NCI-H2107 (cell line): ENCODE data around the gene AVEN.
"Not testable (repeated sequence)": the region's sequence is repeated elsewhere in the genome, so short reads cannot be mapped to it uniquely, and the experiment has no call there.

Experiments used
- DNase-seq: peaks from one replicate; lab custom pipeline; 2025; lab: John Stamatoyannopoulos, UW

Gene AVEN, protein sequence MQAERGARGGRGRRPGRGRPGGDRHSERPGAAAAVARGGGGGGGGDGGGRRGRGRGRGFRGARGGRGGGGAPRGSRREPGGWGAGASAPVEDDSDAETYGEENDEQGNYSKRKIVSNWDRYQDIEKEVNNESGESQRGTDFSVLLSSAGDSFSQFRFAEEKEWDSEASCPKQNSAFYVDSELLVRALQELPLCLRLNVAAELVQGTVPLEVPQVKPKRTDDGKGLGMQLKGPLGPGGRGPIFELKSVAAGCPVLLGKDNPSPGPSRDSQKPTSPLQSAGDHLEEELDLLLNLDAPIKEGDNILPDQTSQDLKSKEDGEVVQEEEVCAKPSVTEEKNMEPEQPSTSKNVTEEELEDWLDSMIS

DNA sequence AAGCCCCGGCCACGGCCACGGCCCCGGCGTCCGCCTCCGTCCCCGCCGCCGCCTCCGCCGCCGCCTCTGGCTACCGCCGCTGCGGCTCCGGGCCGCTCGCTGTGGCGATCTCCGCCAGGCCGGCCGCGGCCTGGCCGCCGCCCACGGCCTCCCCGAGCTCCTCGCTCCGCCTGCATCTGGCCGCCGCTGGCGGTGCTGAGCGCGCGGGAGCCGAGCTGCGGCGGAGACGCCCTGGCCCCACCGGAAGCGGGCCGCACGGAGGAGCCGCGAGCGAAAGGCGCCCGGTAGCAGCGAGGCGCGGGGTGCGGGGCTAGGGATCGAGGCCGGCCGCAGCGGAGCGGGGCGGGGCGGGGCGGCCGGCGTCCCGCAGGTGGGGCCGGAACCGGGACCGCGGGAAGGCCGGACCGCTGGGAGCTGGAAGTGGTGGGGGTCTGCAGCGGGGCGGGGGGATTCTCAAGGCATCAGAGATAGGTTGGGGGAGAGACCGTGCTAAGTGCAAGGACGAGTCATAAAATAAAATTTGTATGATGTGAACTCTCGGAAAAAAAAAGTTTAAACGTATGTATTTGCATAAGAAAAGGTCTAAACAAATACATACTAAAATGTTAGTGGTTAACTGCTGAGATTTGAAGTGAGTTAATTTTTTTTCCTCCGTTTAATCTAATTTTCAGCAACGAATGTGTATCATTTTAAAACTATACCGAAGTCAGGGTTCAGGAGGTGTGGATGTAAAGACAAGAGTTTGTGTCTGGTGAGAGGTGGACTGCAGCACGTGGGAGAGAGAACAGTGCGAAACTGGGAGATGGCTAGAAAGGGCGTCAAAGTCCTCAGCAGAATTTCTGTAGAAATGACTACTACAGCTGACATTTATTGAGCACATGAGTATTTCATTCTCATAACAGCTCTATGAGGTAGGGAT lies at the start of gene AVEN:
TSS of gene AVEN (minus strand) at position 334 of the 919 bp plus-strand sequence. CDS start at position 176, 158 bp downstream.
- no peak for DNase-seq

DNA sequence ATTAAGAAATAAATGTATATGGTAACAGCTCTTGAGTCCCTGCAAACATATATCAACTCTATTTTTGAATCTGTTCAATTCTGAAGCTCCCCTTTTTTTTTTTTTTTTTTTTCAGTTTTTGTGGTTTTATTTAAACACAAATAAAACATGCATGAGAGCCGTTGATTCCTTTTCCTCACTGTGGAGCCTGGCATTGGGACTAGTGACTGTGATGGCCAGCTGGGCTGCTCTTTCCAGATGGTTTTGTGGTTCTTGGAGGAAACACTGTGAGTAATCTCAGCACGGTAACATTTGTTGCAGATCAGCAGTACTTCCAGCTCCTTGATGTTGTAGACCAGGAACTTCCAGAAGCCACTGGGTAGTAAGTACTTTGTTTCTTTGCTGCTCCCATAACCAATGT lies 46.7 kb upstream of the AVEN start:
- no peak for DNase-seq

DNA sequence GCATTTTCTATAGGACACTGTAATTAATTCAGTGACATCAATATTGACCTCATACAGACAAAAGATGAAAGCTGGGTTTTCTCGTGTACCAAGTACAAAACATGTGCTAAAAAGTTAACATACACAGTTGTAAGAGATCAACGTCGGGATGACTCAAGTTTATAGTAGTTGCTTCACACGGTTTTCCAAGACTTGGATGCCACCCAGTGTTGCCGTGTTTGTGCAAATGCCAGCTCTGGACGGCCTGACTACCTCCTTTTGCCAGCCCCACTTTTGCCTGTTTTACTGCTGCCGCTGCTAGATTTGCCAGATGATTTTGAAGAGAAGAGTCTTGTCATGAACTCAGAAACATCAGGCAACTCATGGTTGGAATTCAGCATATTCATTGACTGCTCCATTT lies 45.1 kb upstream of the AVEN start:
- DNase-seq = no peak

DNA sequence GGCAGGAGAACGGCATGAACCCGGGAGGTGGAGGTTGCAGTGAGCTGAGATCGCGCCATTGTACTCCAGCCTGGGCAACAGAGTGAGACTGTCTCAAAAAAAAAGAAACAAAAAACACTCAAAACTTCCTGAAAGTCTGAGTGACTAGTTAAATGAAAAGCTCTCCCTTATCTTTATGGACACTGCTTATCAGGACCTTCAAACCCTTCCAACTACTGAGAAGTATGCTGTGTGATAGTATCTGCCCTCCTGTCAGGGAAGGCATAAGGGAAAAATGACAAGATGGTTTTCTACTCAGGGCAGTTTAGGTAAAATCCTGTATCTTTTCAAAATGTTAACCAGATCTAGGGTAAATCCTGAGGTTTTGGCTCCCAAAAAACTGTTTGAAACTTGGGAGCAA lies 40.9 kb upstream of the AVEN start:
- no peak for DNase-seq

DNA sequence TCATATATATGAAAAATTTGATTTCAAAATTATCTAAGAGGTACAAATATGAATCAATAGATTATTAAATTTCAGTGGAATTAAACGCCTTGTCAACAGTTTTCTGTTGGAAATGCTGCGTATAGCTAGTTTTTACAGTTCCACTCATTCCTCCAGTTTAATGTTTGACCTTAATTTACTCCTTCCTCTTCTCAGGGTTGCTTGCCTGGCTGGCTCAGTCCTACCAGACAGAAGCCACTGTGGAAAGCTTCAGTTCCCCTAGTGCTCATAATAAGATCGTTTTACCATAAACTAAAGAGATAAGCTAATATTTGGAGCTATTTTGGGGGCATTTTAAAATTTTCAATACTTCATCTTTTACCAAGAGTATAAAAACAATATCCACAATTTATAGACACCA lies 39.9 kb upstream of the AVEN start:
- DNase-seq = no peak

DNA sequence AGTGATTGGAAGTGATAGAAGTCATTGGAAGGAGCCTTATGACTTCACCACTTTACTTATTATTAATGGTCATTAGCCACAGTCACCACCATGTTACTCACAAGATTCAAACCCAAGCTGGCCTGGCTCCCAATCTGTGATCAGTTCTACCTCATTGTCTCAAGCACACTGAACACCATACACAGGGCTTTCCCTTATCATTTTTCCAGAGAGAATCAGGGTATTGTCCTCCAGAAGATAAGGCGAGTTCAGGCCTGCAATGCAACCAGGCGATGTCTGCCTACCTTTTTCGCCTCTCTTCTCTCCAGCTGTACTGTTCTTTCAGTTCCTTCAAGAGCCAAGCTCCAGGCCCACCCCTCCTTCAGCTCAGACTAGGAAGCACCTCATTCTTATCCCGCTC lies 37.8 kb upstream of the AVEN start:
- no peak for DNase-seq

DNA sequence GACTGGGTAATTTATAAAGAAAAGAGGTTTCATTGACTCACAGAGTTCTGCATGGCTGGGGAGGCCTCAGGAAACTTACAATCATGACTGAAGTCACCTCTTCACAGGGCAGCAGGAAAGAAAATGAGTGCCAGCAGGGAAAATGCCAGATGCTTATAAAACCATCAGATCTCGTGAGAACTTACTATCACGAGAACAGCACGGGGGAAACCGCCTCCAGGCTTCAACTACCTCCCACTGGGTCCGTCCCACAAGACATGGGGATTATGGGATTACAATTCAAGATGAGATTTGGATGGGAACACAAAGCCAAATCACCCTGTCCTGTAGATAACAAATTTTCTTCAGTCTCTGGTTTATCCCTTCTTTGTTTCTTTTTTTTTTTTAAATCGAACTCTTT lies 31.0 kb upstream of the AVEN start:
- no peak for DNase-seq

DNA sequence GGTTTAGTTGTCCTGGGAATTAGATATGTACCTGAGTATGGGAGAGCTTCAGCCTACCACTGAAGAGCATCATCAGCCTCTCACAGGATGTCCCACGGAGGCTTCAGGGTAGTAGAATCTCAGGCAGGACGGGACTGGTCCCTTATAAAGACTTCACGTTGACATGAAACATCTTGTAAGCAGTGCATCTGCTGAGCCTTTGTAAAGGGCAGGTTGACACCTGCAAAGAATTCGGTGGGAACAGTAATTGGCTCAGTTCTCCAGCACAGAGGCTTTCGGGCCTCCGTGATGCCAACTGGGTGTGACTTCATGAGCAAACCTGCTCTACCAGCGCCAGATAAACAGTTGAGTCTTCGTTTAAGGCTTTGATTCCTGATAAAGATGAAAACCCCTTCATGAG lies 26.9 kb upstream of the AVEN start:
- DNase-seq = no peak

DNA sequence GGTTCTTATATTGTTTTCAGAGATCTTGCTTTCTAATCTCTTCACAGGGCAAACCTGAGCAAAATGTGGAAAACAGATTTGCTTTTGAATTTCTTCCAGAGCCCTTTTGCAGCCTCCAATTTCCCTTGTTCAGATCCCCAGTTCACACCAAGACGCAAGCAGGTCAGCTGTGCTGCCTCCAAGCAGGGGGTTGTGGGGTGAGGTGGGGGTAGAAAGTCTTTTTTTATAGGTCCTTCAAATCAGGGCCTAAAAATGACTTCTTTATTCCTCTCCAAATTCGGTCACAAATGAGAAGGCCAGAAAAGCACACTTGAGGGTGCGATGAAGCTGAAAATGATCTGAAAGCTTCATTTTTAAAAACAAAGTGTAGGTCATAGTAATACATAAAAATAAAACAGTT lies 26.3 kb upstream of the AVEN start:
- DNase-seq = no peak

DNA sequence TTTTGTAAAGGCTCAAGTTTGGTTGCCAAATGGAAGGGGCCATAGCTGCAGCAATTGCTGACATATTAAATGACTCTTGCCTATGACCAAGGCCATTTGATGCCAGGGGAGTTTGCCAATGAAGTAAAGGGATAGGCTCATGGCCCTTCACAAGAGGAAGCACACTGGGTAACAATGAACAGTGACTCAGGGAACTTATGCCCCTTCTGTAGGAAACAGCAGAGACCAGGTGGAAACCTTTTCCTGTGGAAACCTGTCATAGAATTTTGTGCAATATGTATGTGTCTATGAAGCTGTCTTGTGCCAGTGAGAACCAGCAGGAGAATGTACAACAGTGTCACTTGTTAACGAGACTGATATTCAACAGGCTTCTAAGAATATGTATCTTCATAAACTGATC lies 25.4 kb upstream of the AVEN start:
- no peak for DNase-seq

DNA sequence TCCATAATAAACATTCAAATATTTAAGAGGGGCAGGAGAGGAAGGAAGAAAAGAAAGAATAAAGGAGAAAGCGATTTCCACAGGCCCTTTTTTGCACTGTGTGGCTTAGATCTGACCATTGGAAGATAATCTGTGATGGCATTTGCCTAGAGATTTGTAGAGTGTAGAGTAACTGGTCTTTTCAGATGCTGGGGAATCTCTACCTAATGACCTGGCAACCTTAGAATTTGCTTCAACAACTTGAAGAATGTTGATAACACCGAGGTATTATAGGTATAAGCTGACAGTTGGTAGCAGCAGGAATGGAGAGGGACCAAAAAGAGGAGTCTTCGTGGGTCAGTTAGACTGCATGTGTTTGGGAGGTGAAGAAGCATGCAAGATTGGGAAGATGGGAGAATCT lies 20.9 kb upstream of the AVEN start:
- no peak for DNase-seq

DNA sequence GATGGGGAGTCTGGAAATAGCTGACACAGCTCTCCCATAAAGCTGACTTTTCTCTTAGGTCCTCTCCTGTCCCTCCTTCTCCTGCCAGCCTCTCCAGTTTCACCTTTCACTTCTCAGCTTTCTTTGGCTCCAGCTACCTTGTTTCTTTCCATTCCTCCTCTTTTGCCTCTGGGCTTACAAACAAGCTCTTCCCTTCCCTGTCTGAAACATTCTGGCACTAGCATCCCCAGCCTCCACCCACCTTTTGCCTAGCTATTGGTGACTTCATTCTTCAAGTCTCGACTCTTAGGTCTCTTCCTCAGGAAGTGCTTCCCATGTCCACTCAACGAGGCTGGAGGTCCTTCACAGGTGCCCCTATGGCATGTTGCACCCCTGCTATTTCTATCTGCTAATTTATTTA lies 20.5 kb upstream of the AVEN start:
- no peak for DNase-seq

DNA sequence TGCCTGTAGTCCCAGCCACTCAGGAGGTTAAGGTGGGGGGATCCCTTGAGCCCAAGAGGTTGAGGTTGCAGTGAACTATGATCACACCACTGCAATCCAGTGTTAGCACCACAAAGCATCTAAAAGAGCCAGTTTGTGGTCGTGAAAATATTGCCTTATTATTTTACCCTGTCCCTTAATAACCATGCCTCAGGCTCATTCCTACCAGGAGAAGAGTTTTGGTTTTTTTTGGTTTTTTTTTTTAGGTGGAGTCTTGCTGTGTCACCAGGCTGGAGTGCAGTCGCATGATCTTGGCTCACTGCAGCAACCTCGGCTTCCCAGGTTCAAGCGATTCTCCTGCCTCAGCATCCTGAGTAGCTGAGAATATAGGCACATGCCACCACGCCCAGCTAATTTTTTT lies 17.9 kb upstream of the AVEN start:
- DNase-seq = no peak

DNA sequence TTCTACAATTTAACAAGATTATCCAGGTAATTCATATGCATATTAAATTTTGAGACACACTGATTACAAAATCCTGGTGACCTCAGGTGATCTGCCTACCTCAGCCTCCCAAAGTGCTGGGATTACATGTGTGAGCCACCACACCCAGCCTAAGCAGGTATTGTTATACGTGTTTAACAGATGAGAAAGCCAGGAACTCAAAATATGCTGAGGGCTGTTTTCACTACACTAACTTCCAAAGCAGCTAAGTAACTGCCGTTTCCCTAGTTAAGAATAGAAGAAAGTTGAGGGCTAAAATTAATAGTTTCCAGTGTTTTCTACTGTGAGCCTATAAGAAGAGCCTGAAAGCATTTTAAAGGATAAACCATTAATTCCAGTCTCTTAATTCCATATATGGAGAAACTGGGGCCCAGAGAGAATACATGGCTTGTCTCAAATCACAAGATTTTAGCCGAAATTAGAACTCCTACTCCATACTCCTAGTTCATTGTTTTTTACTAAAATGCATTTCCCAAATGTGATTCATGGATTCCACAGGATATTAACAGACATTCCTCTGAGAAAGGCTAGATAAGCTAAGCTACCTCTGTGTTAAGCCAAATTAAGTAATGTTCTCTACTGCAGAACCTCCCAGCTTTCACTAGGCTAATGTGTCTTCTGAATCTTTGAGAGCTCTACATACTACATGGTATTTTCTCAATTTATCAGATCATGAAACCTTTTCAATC lies 17.0 kb upstream of the AVEN start:
- DNase-seq = no peak

DNA sequence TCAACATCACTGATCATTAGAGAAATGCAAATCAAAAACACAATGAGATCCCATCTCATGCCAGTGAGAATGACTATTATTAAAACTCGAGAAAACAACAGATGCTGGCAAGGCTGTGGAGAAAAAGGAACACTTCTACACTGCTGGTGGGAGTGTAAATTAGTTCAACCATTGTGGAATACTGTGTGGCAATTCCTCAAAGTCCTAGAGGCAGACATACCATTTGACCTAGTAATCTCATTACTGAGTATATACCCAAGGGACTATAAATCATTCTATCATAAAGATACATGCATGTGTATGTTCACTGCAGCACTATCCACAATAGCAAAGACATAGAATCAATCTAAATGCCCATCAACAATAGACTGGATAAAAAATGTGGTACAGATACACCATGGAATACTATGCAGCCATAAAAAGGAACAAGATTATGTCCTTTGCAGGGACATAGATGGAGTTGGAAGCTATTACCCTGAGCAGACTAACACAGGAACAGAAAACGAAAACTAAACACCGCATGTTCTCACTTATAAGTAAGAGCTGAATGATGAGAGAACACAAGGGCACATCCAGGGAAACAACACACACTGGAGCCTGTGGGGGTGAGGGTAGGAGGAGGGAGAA lies 15.2 kb upstream of the AVEN start:
- DNase-seq = no peak

DNA sequence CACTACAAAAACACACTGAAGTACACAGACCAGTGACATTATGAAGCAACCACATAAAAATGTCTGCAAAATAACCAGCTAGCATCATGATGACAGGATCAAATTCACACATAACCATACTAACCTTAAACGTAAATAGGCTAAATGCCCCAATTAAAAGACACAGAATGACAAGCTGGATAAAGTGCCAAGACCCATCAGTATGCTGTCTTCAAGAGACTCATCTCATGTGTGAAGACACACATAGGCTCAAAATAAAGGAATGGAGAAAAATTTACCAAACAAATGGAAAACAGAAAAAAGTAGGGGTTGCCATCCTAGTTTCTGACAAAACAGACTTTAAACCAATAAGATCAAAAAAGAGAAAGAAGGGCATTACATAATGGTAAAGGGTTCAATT lies 11.4 kb upstream of the AVEN start:
- DNase-seq = not testable (repeated sequence)

DNA sequence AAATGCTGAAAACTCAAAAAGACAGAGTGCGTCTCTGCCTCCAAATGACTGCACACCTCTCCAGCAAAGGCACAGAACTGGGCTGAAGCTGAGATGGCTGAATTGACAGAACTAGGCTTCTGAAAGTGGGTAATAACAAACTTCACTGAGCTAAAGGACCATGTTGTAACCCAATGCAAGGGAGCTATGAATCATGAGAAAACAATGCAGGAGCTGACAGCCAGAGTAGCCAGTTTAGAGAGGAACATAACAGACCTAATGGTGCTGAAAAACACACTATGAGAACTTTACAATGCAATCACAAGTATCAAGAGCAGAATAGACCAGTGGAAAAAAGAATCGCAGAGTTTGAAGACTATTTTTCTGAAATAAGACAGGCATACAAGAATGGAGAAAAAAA lies 10.1 kb upstream of the AVEN start:
- DNase-seq = no peak

DNA sequence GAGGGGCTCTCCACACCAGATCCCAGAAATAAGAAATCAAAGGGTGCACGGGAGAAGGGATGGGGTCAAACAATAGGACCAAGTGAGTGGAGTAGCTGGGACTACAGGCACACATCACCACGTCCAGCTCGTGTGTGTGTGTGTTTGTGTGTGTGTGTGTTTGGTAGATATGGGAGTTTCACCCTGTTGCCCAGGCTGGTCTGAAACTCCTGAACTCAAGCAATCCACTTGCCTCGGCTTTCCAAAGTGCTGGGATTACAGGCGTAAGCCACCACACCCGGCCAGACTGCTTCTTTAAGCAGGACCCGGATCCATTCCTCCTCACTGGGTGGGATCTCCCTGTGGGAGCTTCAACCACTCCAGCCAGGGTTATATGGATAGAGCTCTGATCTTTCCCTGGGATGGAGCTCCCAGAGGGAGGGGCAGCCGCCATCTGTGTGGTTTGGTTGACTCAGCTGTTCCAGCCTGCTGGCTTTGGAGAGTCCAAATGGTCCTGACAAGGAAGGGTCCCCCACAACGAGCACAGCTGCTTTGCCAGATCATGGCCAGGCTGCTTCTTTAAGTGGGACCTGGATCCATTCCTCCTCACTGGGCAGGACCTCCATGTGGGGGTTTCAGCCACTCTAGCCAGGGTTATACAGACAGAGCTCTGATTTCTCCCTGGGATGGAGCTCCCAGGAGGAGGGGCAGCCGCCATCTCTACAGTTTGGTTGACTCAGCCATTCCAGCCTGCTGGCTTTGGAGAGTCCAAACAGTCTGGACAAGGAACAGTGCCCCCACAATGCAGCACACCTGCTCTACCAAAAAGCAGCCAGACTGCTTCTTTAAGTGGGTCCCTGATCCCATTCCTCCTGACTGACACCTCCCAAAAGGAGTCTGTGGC lies 9.1 kb upstream of the AVEN start:
- no peak for DNase-seq

DNA sequence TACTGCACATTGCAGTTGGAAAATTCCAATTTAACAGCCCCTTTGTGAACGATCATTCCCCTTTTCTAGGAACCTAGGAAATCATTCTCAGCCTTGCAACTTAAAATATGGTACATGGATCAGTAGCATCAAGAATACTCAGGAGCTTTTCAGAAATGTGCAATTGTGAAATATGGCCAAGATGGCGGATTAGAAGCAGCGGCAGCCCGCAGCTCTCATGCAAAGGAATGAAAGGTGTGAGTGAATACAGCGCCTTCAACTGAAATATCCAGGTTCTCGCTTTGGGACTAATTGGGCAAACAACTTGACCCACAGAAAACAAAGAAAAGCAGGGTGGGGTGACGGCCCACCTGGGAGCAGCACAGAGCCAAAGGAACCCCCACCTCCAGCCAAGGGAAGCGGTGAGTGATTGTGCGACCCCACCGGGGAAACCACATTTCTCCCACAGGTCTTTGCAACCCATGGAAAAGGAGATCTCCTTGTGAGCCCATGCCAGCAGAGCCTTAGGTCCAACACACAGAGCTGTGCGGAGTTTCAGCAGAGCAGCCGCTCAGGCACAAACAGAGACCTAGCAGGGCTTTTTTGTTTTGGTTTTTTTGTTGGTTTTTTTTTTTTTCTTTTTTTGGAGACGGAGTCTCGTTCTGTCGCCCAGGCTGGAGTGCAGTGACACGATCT lies 7.6 kb upstream of the AVEN start:
- DNase-seq = no peak

DNA sequence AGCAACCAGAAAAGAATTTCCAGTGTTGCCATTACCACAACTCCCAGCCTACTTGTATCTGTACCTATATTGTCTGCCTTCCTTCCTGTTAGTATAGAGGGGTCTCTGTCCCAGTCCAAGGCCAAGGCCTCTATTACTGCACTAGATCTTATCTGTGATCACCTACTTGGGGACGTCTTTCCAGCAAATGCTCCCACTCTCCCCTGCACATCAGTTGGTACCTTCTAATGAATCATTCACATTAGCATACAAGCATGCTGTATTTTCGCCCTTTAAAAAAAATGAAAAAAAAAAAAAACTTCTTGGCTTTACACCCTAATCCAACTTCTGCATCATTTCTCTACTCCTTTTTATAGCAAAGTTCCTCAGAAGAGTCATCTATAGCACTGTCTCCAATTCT lies 4.8 kb upstream of the AVEN start:
- DNase-seq = no peak

DNA sequence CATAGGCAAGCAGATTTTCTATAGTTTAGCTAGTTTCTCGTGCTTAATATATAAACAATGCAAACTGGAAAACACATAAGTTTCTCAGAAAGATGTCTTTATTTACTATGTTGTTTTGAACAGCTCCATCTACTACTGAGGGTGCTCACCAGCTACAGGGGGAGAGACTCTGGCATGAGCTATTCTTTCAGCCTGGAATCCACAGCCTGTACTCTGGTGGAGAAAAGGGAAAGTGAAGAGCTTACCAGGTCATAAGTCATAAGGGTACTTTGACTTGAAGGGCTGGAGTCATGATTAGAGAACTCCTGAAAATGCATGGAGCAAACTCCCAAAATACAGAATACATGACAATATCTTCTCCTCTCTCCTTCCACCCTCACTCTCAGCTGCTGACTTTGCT lies 4.4 kb upstream of the AVEN start:
- no peak for DNase-seq
